DMS153 treated with DMSO at 0.1 percent for 48 hours (cell line): Measurements from ENCODE around the gene PRR19.

Experiments
- DNase-seq: peaks from one replicate; lab custom pipeline; 2025; ENCODE audit not compliant: unreplicated experiment; lab: John Stamatoyannopoulos, UW

PRR19 gene

DNA sequence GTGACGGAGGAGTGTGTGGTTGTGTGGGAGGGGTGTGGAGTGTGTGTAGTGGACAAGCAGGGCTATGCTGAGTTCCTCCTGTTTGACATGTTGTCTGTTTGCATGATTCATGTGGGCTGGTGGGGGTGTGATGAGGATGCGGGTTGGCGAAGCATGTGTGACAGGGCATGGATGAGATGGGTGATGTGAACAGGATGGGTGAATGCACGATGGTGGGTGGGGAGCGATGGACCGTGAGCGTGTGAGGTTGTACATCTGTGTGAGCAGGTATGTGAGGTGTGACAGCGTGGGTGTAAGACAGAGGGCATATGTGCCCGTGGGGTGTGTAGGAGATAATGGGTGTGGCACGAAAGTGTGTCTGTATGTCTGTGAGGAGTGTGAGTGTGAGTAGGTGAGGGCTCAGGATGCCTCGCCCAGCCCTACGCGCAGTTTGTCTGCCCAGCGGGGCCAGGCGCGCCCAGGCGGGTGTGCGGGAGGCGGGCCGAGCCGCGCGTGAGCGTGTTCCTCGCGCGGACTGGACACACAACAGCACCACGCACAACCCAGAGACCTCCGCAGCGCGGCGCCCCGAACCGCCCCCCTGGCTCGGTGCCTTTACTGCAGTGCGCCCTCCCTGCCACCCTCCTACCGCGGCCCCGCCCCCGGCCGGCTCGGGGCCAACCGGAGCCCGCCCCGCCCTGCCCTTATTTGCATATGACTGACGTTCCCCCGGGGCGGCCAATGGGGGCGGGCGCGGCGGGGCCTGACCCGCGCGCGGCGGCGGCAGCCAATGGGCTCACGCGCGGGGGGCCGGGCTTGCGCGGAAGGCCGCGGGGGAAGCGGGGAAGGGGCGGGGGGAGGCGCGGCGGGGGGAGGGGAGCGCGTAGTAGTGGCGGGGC is 18.5 kb upstream of the PRR19 start:
- peak; percentile 76 for DNase-seq

DNA sequence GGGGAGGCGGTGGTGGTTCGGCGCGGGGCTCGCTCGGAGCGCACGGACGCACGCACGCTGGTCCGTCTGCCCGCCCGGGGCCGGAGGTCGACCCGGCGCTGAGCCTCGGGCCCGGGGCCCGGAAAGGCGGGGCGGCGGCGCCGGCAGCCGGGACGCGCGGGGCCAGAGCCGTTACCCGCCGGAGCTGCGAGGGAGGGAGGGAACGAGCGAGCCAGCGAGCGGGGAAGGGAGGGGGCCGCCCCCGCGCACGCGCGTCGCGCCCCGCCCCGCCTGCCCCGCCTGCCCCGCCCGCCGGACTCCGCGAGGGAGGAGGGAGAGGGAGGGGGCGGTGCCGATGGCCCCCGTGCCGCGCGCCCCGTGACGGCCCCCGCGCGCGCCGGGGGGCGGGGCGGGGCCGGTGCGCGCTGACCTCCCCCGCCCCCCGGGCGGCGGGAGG is 17.8 kb upstream of the PRR19 start:
- peak; percentile 46 for DNase-seq

DNA sequence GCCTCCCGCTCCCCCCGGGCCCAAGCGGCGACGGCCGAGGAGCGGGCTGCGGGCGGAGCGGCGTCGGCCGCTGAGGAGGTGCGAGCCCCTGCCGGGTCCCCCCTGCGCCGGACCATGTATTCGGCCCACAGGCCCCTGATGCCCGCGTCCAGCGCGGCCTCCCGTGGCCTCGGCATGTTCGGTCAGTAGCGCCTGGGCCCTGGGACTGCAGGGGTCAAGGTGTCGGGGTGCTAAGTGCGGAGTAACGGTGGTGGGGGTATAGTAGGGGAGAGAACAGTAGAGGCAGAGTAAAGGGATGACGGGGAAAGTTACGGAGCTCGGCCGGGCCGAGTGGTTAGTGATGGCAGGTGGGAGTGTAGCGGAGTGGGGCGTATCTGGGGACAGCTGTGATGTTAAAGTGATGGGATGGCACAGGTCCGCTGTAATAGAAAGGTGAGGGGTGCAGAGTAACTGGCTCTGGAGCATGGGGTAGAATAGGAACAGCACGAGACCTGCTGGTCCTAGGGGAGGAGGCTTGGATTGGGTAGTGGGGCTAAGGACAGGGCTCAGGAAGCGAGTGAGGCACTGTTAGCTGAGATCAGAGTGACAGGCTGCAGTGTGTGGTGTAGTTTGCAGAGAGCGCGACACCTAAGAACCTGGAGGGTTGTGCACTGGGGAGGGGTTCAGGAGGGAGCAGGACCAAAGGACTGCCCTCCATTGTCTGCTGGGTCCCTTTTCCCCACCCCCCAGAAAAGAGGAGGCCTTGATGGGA is 17.2 kb upstream of the PRR19 start:
- no peak for DNase-seq

DNA sequence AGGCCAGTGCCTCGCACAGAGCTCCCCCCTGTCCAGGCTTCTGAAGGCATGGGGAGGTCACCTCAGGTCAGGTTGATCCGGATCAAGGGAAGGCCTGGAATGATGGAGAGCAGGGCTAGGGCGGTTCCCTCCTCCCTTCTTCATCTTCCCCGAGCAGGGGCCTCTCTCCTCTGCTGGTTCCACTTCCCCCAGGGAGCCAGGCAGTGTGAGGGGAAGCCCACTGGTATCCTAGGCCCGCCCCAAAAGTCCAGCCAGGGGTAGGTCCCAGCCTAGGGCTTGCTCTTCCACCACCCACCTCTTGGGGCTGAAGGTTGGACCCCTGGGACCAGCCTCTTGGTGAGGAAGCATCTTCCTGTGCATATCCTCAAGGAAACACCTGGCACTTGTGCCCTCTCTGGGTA is 16.4 kb upstream of the PRR19 start:
- no peak for DNase-seq

DNA sequence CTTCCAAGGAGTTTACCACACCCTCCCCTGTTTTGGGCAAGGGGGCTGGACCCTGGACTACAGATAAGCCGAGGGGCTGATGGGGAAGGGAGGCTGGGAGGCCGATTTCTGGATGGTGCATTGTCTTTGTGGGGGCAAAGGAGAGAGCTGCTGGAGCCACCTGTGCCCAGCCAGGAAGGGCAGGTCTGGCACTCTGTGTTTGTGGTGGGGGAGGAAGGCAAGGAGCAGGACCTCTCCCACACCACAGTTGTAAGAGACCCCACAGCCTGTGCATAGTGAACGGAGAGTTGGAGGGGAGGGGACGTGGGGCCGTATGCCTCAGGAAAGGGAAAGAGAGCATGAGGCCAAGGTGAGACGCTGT is 16.0 kb upstream of the PRR19 start:
- no peak for DNase-seq

DNA sequence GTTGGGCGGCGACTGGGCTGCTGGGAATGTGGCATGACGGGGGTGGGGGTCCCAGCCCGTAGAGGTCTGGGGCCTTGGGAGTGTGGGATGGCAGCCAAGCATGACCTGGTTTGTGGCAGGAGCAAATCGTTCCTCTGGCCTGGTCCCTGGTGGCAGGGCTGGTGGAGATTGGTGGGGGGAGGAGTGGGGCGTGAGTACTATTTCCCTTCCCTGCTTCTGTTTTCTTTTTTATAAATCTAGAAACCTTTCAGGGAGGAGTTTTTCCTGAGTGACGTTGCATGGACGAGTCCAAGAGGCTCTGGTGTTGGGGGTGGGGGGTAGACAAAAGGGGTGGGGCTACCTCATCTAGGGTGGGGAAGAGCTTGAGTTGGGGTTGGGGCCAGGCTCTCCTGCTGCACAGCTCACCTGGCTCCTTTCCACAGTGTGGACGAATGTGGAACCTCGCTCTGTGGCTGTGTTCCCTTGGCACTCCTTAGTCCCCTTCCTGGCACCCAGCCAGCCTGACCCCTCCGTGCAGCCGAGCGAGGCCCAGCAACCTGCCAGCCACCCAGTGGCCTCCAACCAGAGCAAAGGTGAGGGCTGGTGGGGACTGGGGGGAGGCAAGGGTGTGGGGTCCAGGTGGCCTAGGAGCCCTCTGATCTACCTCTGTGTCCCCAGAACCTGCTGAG is 15.4 kb upstream of the PRR19 start:
- DNase-seq, result no peak

DNA sequence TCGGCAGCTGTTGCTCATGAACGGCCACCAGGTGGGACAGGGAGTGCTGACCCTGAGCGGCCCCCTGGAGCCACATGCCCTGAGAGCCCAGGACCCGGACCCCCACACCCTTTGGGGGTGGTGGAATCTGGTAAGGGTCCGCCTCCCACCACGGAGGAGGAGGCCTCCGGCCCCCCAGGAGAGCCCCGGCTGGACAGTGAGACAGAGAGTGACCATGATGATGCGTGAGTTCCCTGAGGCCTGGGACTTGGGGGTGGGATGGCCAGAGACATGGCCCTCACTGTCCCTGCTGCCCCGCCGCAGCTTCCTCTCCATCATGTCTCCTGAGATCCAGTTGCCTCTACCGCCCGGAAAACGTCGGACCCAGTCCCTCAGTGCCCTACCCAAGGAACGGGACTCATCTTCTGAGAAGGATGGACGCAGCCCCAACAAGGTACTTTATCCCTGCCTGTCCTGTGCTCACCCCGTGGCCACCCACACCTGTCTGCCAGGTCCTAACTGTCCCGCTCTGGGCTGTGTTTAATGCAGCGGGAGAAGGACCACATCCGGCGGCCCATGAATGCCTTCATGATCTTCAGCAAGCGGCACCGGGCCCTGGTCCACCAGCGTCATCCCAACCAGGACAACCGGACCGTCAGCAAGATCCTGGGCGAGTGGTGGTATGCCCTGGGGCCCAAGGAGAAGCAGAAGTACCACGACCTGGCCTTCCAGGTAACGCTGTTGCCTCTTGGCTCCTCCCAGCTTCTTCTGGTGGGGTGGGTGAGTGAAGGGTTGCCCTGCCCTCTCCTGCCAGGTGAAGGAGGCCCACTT is 14.7 kb upstream of the PRR19 start:
- DNase-seq, result no peak

DNA sequence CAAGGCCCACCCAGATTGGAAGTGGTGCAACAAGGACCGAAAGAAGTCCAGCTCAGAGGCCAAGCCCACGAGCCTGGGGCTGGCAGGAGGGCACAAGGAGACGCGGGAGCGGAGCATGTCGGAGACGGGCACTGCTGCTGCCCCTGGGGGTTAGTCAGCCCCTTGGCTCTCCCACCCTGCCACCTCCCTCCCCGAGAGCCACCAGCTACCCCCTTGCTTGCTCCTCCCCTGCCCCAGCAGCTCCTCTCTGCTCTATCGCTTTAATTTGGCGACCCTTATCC is 14.2 kb upstream of the PRR19 start:
- DNase-seq, result no peak

DNA sequence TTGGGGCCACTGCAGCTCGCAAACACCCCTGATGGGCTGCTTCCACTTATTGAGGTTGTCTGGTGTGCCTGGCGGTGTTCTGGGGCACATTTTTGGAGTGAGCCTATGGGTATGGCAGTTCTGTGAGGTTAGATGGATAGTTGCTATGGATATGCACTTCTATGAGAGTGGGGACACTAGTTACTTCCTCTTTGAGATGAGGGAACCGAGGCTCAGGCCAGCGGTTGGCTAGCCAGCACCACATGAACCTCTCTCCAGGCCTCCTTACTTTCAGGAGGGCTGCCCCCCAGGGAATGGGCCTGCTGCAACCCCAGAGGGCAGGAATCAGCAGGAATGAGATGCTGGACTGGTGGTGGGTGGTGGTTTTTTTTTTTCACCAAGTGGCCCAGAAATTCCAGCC is 13.5 kb upstream of the PRR19 start:
- no peak for DNase-seq

DNA sequence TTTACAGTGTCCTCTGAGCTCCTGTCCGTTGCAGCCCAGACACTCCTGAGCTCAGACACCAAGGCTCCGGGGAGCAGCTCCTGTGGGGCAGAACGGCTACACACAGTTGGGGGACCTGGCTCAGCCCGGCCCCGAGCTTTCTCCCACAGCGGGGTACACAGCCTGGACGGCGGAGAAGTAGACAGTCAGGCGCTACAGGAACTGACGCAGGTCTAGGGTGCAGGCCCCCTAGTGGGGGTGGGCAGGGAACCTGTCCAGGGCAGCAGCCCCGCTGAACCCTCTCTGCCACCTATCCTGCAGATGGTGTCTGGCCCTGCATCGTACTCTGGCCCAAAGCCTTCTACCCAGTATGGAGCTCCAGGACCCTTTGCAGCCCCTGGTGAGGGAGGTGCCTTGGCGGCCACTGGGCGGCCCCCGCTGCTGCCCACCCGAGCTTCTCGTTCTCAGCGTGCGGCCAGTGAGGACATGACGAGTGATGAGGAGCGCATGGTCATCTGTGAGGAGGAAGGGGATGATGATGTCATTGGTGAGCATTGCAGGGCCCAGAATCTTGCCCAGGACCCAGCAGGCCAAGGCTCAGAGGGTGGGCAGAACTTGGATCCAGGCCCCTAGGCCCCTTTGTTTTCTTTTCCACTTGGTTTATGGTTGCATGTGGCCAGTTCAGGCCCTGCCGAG is 12.9 kb upstream of the PRR19 start:
- no peak for DNase-seq

DNA sequence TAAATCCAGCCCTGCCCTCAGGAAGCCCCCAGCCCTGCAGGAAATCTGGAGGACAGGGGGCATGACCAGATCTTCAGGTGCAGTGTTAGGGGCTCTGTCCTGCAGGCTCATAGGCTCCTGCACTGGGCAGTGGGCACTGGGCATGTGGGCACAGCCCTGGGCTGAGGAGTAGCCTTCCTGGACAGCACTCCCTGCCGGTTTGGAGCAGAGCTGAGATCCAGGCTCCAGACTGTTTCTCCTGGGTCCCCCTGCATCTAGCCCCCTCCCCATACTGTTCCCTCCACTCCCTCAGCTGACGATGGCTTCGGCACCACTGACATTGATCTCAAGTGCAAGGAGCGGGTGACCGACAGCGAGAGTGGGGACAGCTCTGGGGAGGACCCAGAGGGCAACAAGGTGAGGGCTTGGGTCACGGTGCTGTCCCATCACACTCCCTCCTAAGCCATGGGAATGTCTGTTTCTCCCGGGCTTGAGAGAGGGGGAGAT is 12.3 kb upstream of the PRR19 start:
- no peak for DNase-seq

DNA sequence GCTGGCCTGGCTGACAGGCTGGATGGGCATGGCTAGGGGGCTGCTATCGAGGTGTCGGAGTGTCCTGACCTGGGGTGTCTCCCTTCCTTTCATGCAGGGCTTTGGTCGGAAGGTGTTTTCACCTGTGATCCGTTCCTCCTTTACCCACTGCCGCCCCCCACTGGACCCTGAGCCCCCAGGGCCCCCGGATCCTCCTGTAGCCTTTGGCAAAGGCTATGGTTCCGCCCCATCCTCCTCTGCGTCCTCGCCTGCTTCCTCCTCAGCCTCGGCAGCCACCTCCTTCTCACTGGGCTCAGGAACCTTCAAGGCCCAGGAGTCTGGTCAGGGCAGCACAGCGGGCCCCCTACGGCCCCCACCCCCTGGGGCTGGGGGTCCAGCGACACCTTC is 11.8 kb upstream of the PRR19 start:
- no peak for DNase-seq

DNA sequence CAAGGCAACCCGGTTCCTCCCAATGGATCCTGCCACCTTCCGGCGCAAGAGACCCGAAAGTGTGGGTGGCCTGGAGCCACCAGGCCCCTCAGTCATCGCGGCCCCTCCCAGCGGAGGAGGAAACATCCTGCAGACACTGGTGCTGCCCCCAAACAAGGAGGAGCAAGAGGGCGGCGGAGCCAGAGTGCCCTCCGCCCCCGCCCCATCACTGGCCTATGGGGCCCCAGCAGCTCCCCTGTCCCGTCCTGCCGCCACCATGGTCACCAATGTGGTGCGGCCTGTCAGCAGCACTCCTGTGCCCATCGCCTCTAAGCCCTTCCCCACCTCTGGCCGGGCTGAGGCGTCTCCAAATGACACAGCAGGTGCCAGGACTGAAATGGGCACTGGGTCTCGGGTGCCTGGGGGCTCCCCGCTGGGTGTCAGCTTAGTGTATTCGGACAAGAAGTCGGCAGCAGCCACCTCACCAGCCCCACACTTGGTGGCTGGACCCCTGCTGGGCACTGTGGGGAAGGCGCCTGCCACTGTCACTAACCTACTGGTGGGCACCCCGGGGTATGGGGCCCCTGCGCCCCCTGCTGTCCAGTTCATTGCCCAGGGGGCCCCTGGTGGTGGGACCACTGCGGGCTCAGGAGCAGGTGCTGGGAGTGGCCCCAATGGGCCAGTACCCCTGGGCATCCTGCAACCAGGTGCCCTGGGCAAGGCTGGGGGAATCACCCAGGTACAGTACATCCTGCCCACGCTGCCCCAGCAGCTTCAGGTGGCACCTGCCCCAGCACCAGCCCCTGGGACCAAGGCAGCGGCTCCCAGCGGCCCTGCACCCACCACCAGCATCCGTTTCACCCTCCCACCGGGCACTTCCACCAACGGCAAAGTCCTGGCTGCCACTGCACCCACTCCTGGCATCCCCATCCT is 11.2 kb upstream of the PRR19 start:
- DNase-seq, result no peak

DNA sequence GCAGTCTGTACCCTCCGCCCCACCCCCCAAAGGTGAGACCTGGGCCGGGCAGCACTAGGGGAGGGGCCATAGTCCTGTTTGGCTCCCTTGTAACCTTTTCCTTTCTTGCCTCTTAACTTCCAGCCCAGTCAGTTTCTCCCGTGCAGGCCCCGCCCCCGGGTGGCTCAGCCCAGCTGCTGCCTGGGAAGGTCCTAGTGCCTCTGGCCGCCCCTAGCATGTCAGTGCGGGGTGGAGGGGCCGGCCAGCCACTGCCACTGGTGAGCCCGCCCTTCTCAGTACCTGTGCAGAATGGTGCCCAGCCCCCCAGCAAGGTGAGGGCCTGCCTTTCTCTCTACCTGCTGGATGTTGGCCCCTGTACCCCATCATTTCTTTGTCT is 10.5 kb upstream of the PRR19 start:
- DNase-seq, result no peak

DNA sequence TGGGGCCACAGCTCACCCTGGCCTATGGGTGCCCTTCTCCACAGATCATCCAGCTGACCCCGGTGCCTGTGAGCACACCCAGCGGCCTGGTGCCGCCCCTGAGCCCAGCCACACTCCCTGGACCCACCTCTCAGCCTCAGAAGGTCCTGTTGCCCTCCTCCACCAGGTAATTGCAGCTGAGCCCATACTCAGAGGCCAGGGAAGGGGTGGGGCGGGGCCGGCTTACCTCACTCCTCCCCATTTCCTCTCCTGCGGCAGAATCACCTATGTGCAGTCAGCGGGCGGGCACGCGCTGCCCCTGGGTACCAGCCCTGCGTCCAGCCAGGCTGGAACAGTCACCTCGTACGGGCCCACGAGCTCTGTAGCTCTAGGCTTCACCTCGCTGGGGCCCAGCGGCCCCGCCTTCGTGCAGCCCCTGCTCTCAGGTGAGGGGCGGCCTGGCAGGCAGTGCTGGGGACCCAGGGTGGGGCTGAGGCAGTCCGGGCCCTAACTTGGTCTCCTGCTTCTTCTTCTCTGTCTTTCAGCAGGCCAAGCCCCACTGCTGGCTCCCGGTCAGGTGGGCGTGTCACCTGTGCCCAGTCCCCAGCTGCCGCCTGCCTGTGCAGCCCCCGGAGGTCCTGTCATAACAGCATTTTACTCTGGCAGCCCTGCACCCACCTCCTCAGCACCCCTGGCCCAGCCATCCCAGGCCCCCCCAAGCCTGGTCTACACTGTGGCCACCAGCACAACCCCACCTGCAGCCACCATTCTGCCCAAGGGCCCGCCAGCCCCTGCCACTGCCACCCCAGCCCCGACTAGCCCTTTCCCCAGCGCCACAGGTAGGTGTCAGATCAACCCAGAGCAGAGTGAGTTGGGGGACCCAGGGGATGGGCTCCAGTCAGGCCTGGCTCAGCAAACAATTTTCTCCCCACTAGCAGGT is 9.6 kb upstream of the PRR19 start:
- no peak for DNase-seq

DNA sequence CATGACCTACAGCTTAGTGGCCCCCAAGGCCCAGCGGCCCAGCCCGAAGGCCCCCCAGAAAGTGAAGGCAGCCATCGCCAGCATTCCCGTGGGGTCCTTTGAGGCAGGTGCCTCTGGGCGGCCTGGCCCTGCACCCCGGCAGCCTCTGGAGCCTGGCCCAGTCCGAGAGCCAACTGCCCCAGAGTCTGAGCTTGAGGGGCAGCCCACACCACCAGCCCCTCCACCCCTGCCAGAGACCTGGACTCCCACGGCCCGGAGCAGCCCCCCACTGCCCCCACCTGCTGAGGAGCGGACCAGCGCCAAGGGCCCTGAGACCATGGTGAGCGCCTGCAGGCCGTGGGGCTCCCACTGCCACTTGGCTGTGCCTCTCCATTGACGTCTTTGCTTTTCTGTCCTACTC is 9.0 kb upstream of the PRR19 start:
- no peak for DNase-seq

DNA sequence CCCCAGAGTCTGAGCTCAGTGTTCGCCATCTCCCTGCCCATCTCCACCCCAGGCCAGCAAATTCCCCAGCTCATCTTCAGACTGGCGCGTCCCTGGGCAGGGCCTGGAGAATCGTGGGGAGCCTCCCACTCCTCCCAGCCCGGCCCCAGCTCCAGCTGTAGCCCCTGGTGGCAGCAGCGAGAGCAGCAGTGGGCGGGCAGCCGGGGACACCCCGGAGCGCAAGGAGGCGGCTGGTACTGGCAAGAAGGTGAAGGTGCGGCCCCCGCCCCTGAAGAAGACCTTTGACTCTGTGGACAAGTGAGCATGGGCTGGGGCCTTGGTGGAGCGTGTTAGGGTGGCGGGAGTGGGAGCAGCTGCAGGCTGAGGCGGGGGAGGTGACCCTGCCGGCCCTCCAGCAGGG is 8.4 kb upstream of the PRR19 start:
- DNase-seq, result no peak

DNA sequence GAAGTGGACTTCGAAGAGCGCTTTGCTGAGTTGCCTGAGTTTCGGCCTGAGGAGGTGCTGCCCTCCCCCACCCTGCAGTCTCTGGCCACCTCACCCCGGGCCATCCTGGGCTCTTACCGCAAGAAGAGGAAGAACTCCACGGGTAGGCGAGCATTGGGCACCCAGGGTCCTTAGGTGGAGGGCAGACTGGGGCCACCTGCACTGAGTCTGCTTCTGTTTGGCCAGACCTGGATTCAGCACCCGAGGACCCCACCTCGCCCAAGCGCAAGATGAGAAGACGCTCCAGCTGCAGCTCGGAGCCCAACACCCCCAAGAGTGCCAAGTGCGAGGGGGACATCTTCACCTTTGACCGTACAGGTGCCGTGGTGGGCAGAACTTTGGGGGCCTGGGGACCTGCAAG is 8.0 kb upstream of the PRR19 start:
- DNase-seq, result no peak
